Measurements from ENCODE around the gene CTNS. TPM values are rescaled to one million over a fixed set of nuclear protein-coding genes. Genes with fewer than 3 reads are reported as not detected.

Gene CTNS
- total RNA-seq, 1 donor from 2014 or later, result 9.4 TPM

GRCh38 chr17:3682033-3682432 is 45.5 kb downstream of the CTNS start:
- Histone ChIP-seq H3K27me3 (no peaks in the 10 kb centered on the region), H2AFZ (replicated peaks) (no peak overlapping the region), H3K4me2 (no peak overlapping the region), H3F3A (ENCODE audit: low read depth) (peaks cover 3% of the 10 kb centered on the region), H3K9ac (no peak overlapping the region), H3K27ac (no peak overlapping the region), H3K79me2 (ENCODE audit: low read depth) (no peaks in the 10 kb centered on the region), H3K4me3 (no peak overlapping the region), H3K9me3 (ENCODE audit: low read depth) (no peaks in the 10 kb centered on the region), H3K4me1 (peaks cover 6% of the 10 kb centered on the region), H4K20me1 (ENCODE audit: low read depth) (no peaks in the 10 kb centered on the region), H3K36me3 (no peaks in the 10 kb centered on the region)
- Mint-ChIP-seq H3K9me3 (no peaks in the 10 kb centered on the region), H3K36me3 (no peaks in the 10 kb centered on the region), H3K4me3 (no peak overlapping the region), H3K27me3 (ENCODE audit: insufficient read depth, low read depth) (peaks cover 10% of the 10 kb centered on the region), H3K4me1 (peaks cover 9% of the 10 kb centered on the region), H3K27ac (no peak overlapping the region)
- TF ChIP-seq CTCF (IDR thresholded peaks at IDR 0.05) (no peak), EZH2 (IDR thresholded peaks at IDR 0.05) (no peak), EZH2phosphoT487 (IDR thresholded peaks at IDR 0.05) (no peak)
- no peak for DNase-seq (ENCODE audit: low spot score)

DNA sequence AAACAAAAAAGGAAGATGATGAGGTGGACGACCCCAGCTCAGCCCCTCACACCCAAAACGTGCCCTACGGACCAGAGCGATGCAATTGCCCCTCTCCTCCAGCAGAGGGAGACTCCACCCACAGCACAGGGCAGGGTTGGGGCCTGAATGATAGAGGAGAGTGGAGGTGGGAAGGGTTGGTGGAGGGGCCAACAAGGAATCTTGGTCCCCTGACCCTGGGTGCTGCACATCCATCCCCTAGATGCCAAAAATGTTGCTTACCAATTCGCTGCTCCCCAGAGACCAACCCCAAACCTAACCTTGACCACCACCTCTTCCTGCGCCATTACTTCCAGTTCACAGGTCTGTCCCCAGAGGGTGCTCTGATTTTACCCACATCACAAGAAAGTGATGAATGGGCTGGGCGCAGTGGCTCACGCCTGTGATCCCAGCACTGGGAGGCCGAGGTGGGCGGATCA is 46.5 kb downstream of the CTNS start:
- Histone ChIP-seq H3K36me3 (no peaks in the 10 kb centered on the region), H3K27ac (no peak overlapping the region), H3K4me2 (no peak overlapping the region), H3K4me1 (peaks cover 5% of the 10 kb centered on the region), H2AFZ (replicated peaks) (no peak overlapping the region), H3K9me3 (ENCODE audit: low read depth) (no peaks in the 10 kb centered on the region), H3K4me3 (no peak overlapping the region), H3K27me3 (no peaks in the 10 kb centered on the region), H3F3A (ENCODE audit: low read depth) (peaks cover 2% of the 10 kb centered on the region), H3K9ac (no peak overlapping the region), H3K79me2 (ENCODE audit: low read depth) (no peaks in the 10 kb centered on the region), H4K20me1 (ENCODE audit: low read depth) (no peaks in the 10 kb centered on the region)
- Mint-ChIP-seq H3K9me3 (no peaks in the 10 kb centered on the region), H3K4me1 (peaks cover 4% of the 10 kb centered on the region), H3K27ac (no peak overlapping the region), H3K36me3 (no peaks in the 10 kb centered on the region), H3K27me3 (ENCODE audit: insufficient read depth, low read depth) (peaks cover 10% of the 10 kb centered on the region), H3K4me3 (no peak overlapping the region)
- no peak for TF ChIP-seq EZH2 (IDR thresholded peaks at IDR 0.05)
- no peak for TF ChIP-seq EZH2phosphoT487 (IDR thresholded peaks at IDR 0.05)
- TF ChIP-seq CTCF (IDR thresholded peaks at IDR 0.05), result peak; percentile 92
- DNase-seq (ENCODE audit: low spot score), result peak; percentile 63

GRCh38 chr17:3685174-3685573 is 48.6 kb downstream of the CTNS start:
- H3K36me3 Mint-ChIP-seq, result no peaks in the 10 kb centered on the region
- Histone ChIP-seq H3F3A (ENCODE audit: low read depth) (peaks cover 6% of the 10 kb centered on the region), H3K9ac (no peak overlapping the region), H3K36me3 (no peaks in the 10 kb centered on the region), H3K4me2 (no peak overlapping the region), H3K4me1 (peaks cover 8% of the 10 kb centered on the region), H3K4me3 (no peak overlapping the region), H3K79me2 (ENCODE audit: low read depth) (no peaks in the 10 kb centered on the region), H2AFZ (replicated peaks) (no peak overlapping the region), H3K27ac (no peak overlapping the region), H3K9me3 (ENCODE audit: low read depth) (no peaks in the 10 kb centered on the region), H4K20me1 (ENCODE audit: low read depth) (no peaks in the 10 kb centered on the region), H3K27me3 (no peaks in the 10 kb centered on the region)
- no peak for DNase-seq (ENCODE audit: low spot score)
- no peaks in the 10 kb centered on the region for H3K9me3 Mint-ChIP-seq
- no peak overlapping the region for H3K4me3 Mint-ChIP-seq
- no peak overlapping the region for H3K27ac Mint-ChIP-seq
- H3K27me3 Mint-ChIP-seq (ENCODE audit: insufficient read depth, low read depth), result peaks cover 10% of the 10 kb centered on the region
- no peak for TF ChIP-seq CTCF (IDR thresholded peaks at IDR 0.05)
- H3K4me1 Mint-ChIP-seq, result peaks cover 7% of the 10 kb centered on the region
